SHP77 (cell line): ENCODE measurements around the gene NRDC.

ENCODE experiments used
- DNase-seq, 2 experiments: peaks; one replicate each; lab custom pipeline; 2025; lab: John Stamatoyannopoulos, UW

Gene NRDC, protein sequence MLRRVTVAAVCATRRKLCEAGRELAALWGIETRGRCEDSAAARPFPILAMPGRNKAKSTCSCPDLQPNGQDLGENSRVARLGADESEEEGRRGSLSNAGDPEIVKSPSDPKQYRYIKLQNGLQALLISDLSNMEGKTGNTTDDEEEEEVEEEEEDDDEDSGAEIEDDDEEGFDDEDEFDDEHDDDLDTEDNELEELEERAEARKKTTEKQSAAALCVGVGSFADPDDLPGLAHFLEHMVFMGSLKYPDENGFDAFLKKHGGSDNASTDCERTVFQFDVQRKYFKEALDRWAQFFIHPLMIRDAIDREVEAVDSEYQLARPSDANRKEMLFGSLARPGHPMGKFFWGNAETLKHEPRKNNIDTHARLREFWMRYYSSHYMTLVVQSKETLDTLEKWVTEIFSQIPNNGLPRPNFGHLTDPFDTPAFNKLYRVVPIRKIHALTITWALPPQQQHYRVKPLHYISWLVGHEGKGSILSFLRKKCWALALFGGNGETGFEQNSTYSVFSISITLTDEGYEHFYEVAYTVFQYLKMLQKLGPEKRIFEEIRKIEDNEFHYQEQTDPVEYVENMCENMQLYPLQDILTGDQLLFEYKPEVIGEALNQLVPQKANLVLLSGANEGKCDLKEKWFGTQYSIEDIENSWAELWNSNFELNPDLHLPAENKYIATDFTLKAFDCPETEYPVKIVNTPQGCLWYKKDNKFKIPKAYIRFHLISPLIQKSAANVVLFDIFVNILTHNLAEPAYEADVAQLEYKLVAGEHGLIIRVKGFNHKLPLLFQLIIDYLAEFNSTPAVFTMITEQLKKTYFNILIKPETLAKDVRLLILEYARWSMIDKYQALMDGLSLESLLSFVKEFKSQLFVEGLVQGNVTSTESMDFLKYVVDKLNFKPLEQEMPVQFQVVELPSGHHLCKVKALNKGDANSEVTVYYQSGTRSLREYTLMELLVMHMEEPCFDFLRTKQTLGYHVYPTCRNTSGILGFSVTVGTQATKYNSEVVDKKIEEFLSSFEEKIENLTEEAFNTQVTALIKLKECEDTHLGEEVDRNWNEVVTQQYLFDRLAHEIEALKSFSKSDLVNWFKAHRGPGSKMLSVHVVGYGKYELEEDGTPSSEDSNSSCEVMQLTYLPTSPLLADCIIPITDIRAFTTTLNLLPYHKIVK

DNA sequence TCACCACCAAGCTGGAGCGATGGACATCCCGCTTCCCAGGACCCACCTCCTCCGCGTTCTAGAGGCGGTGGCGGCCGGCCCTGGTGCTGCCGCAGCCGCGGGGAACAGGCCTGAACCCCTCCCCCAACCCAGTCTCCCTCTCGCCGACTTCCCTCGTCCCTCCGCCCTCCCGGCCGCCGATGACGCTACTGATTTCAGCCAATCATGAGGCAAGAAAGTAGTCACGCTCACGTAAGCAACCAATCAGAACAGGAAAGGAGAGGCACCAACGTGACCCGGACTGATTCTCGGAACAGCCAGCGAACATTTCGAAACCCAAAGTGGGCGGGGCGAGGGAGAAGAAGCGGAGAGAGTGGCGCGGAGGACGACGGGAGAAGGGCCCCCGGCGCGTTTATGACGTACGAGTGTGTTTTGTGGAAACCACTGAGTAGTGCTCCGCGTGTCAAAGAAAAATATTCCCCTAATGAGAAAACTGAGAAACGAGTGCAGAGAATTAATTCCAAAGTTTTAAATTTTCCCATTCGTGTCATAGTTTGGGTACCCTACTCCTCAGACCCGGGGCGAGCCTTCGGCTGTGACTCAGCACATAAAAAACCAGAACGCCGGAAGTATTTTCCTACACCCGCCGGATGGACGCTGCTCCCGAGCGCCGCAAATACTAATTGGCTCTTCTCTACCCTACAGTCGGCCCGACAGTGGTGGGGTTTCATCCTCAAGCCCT is at the start of gene NRDC:
Gene NRDC (minus strand): TSS at position 112 of the 721 bp plus-strand sequence. CDS start 112 bp downstream, outside the sequence.
- peak; percentile 99 to 100 for DNase-seq

GRCh38 chr1:51927029-51927428 is 48.5 kb upstream of the NRDC start:
- DNase-seq, result no peak

DNA sequence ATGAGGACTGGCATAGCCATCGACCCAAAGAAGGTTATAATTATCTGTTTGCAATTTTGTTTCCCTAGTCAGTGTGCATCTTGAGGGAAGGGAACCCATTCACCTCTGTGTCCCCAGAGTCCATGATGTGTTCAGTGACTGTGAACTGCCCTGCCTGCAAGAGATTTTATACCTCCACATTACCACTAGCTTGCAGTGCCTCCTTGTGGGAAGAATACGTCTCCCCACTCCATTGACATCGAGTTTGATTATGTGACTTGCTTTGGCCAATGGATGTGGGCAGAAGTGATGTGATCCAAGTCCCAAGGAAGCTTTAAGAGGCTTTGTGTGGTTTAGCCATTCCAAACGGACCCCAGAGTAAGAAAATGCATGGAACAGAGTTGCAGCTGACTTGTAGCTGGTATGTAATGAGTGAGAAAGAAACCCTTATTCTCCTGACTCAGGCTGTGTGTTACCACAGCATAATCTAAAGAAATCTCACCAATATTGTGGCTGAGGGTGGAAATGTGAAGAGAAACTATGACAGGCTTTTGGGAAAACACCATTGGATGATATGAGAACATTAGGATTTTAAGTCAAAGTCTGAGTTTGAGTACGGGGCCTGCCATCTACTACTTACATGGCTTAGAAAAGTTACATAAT is 47.8 kb upstream of the NRDC start:
- no peak for DNase-seq

DNA sequence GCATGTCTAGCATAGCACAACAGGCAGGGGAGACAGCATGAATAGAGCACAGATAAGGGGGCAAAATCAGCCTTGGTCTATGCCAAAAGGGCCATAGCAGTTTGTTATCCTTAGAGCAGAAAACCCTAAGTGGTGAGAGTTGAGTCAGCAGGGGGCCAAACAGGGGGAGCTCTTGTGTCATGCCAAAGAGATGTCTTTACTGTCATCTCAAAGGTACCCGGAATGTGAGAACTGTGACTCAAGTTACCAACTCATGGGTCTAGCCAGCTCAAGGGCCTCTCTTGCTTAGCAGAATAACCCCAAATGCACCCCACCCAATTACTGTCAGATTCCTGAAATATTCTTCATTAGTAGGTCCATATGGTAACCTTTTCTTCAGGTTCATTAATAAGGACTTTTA is 45.9 kb upstream of the NRDC start:
- no peak for DNase-seq

DNA sequence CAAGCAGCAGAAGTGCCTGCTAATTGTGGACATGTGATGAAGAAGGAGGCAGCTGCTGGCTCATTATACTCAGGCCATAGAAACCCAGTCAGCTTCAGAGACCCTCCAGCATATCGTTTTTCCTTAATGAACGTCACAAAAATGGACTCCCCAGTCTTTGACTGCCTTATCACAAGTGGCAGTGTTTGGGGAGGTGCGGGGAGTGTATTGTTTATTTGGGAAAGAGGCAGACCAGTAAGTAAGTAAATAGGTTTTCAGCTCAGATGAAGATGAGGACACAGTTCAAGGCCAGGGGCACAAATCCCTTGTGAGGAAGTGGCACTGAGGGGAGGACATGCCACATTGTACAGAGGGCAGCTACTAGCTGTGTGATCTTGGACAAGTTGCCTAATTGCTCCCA is 43.5 kb upstream of the NRDC start:
- no peak for DNase-seq

DNA sequence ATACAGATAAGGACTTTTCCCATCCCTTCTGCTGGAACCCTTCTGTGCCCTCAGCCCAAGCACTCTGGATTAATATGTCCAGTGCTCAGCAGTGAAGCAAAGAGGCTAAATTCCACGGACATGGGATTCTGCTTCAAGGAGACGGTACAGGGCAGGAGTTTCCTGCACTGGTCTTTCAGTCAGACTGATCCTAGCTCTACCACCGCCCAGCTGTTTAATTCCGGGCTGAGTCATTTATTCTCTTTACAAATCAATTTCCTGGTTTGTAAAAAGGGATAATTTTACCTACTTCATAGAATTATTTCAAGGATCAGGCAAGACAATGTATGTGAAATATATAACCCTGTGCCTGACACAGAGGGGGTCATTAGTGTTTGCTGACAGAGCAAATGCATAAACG is 41.6 kb upstream of the NRDC start:
- DNase-seq, result no peak

GRCh38 chr1:51919684-51920083 is 41.2 kb upstream of the NRDC start:
- no peak for DNase-seq

DNA sequence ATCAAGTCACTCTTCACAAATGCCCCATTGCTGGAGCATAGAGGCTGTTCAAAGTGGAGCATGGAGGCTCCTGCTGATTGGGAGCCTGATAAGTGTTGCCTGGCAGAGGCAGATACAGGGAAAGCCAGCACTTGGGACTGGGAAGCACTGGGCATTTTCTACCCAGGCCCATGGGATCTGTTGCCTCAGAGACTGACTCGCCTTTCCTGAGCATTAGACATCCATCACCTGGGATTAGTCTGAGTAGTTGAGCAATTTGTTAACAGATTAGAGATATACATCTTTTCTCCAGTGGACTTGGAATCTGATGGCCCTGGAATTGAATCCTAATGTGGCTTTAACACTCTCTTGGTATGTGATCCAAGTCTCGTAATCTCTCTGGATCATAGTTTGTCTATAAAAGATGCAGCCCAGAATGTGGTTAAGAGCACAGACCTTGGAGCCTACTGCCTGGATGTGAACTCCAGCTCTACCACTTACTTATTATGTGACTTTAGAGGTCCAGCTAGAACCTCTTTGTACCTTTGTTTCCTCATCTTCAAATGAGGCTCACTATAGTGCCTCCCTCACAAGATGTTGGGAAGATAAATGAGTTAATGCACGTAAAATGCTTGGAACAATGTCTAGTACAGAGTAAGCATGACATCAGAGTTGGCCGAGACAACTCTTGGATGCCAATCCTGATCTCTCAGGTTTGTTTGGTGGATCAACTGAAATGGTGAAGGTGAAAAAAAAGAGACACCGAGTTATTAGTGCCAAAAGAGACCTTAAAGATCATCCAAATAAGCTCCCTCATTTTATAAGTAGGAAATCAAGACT is 38.3 kb upstream of the NRDC start:
- DNase-seq, result no peak

DNA sequence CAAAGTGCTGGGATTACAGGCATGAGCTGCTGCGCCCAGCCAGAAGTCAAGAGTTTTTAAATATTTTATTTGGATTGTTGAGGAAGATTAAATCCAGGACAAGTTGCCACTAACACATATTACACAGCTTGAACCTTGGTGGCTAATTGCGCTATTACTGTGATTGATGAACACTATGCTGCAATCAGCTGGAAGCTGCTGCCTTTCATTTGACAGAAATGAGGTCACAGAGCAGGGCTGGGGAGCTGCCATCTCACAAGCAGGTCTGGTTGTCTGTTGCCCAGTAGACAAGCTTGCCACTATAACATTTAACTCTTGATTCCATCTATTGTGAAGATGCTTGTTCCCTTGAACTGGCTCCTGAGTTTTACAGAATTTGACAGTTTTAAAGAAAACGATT is 37.4 kb upstream of the NRDC start:
- DNase-seq, result no peak

- DNase-seq, result no peak
These were observed 34.4 kb upstream of the NRDC start for GRCh38 chr1:51912881-51913280.

DNA sequence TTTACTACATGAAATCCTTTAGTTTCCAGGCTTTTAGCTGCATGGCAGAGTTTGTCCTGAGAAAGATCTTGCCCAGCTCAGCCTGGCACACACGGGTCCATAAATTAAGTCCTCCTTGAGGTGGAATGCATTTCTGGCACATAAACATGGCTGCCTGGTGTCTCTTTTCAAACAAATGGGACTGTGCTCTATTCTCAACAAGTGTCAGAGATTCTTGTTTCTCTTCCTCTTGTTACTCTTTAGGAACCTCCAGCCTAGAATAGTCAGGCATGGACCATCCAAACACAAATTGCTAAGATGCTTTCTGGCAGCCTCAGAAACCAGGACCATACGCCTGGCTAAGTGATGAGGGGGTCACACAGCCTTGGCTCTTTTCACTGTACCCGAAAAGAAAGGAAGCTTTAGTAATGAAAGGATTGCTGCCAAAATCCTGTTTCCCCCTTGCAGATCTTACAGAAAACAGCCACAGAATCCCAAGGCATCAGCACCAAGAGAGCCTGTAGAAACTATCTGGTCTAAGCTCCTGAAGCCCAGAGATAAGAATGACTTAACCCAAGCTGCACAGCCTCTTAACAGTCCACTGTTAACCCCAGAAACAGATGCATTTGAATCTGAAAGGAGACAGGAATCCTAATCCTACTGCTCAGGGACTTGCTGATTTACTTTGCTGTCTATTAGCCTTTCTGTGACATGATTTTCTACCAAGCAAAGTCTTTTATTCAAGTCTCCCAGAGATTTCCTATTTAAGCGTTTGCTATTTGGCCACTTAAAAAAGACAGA is 31.9 kb upstream of the NRDC start:
- DNase-seq, result no peak

DNA sequence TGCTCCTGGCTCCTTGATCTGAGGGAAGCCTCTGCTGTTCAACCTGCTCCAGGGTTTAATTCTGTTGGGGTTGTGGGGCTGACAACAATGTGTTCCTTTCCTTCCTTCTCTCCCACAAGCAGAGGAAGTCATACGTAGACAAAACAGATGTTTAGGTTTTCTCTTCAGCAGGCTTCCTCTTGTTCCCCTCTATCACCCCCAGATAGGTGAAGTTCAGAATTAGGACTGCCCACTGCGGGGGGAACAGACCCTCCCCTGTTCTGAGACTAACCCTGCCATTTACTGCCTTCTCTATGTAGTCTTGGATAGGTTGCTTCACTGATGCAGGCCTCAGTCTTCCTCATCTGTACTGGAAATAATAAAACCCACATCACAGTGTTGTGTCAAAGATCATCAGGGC is 30.0 kb upstream of the NRDC start:
- no peak for DNase-seq

DNA sequence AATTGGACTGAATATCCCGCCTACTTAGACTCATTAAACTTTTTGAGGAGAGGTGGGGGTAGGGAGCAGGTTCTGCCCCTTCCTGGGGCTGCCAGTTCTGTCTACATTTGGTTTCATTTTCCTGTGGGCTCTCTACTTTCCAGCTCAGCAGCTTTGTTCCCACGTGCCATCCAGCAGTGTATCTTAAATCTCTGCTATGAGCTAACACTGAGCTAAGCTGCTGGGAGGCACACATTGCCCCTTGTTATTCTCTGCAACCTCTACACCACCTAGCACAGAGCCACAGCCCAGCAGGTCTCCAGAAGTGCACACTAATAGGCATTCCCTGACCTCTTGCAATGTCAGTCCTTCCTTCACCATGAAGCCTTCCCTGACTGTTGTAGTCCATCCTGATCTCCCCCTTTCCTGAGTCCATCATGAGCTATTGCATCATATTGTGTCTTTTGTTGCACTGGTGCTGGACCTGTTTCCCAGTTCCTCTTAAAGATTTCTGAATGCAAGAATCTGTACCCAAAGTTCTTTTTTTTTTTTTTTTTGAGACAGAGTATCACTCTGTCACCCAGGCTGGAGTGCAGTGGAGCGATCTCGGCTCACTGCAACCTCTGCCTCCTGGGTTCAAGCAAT is 28.7 kb upstream of the NRDC start:
- DNase-seq, result no peak

DNA sequence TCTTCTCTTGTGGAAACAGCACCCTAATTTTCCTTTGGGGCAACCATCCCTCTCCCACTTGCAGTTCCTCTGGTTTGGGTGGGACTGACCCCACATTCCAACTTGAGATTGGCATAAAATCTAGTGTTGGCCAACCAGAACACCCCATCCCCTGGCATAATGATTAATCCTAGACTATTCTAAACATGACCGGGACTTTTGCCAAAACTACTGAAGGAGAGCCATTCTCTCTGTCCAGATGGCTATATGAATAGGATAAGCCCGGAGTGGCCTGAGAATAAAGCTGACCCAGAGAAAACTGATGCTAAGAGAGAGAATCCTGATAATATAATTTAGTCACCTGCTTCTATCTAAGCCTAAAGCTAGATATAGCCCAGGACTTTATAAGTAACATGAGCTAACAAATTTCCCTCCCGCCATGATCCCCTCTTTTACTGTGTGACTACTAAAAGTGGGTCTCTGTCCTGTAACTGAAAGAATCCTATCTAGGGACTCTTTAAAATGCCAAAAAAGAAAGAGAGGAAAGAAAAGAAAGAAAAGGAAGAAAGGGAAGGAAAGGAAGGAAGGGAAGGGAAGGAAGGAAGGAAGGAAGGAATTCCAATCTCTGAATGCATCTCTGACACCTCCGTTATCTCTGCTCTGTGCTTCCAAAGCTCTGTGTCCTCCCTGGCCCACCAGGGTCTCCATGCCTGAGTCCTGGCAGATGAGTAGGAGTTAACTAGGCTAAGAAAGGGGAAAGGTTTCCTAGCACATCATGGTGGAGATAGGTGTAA is 28.0 kb upstream of the NRDC start:
- no peak for DNase-seq

DNA sequence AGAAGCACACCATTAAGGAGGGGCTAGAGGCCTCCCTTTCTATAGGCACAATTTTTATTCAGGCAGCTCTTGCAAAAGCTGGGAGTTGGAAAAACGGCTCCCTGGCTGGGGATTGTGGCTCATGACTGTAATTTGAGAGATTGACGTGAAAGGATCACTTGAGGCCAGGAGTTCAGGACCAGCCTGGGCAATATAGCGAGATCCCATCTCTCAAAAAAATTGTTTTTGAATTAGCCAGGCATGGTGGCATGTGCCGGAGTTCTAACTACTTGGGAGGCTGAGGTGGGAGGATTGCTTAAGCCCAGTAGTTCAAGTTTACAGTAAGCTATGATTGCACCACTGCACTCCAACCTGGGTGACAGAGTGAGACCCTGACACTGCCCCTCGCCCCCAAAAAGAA is 23.9 kb upstream of the NRDC start:
- no peak for DNase-seq

GRCh38 chr1:51901151-51901550 is 22.6 kb upstream of the NRDC start:
- no peak for DNase-seq

DNA sequence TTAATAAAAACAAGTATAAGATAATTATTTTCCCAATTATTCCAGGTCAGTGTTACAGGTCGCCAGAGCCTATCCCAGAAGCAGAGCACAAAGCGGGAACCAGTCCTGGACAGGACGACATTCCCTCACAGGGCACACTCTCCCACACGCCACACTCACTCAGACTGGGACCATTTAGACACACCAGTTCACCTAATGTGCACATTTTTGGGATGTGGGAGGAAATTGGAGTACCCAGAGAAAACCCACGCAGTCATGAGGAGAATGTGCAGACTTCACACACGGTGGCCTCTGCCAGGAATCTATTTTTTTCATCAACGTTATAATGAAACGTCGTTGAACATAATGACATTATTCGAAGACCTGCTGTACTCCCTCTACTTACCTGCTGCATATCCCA is 20.5 kb upstream of the NRDC start:
- DNase-seq, result no peak

GRCh38 chr1:51898090-51898734 is 19.7 kb upstream of the NRDC start:
- DNase-seq, result no peak
